Skeletal muscle satellite cell (primary cell): ENCODE results near the gene PTGER2.

Experiments
- H3K27me3 ChIP-seq: 2 replicates; pipeline ENCODE4 v1.7.0; 2013; ENCODE audit warnings: low read length; ENCODE audit not compliant: control insufficient read depth, insufficient read depth
- H3K36me3 ChIP-seq: 2 replicates; pipeline ENCODE4 v1.7.0; 2013; ENCODE audit warnings: mild to moderate bottlenecking, control low read depth, low read length; ENCODE audit not compliant: insufficient read depth
- H3K4me1 ChIP-seq: 2 replicates; pipeline ENCODE4 v1.7.0; 2013; ENCODE audit warnings: low read length; ENCODE audit not compliant: control insufficient read depth, insufficient read depth
- H3K4me2 ChIP-seq: 2 replicates; pipeline ENCODE4 v1.7.0; 2013; ENCODE audit warnings: mild to moderate bottlenecking, low read length
- H3K4me3 ChIP-seq: 2 replicates; pipeline ENCODE4 v1.7.0; 2013; ENCODE audit warnings: low read length
- H3K9ac ChIP-seq: 2 replicates; pipeline ENCODE4 v1.7.0; 2013; ENCODE audit warnings: mild to moderate bottlenecking, low read depth, low read length, moderate library complexity
- H3K9me3 ChIP-seq: replicated peaks from 2 replicates; pipeline ENCODE4 v1.7.0; 2013; ENCODE audit warnings: mild to moderate bottlenecking, control low read depth, low read length

The PTGER2 gene

GRCh38 chr14:52342849-52343596 lies 28.9 kb downstream of the PTGER2 start:
- no peaks in the 10 kb centered on the region for H3K36me3 ChIP-seq
- peak overlapping the region; percentile 2 for H3K4me2 ChIP-seq
- H3K4me3 ChIP-seq, result no peak overlapping the region
- no peak overlapping the region for H3K9ac ChIP-seq
- no peaks in the 10 kb centered on the region for H3K9me3 ChIP-seq
- H3K4me1 ChIP-seq, result peaks cover 29% of the 10 kb centered on the region
- H3K27me3 ChIP-seq, result no peaks in the 10 kb centered on the region

- no peaks in the 10 kb centered on the region for H3K9me3 ChIP-seq
- peaks cover 54% of the 10 kb centered on the region for H3K4me1 ChIP-seq
- H3K36me3 ChIP-seq, result no peaks in the 10 kb centered on the region
- H3K4me3 ChIP-seq, result no peak overlapping the region
- H3K27me3 ChIP-seq, result no peaks in the 10 kb centered on the region
- no peak overlapping the region for H3K4me2 ChIP-seq
- H3K9ac ChIP-seq, result no peak overlapping the region
These were observed 32.7 kb downstream of the PTGER2 start for GRCh38 chr14:52346778-52347177.

- Histone ChIP-seq H3K4me2 (peak overlapping the region; percentile 75), H3K4me1 (peaks cover 56% of the 10 kb centered on the region), H3K9ac (peak overlapping the region; percentile 77), H3K27me3 (no peaks in the 10 kb centered on the region), H3K9me3 (no peaks in the 10 kb centered on the region), H3K36me3 (no peaks in the 10 kb centered on the region), H3K4me3 (no peak overlapping the region)
These were observed 34.2 kb downstream of the PTGER2 start for GRCh38 chr14:52348279-52348678.

- peak overlapping the region; percentile 75 for H3K4me2 ChIP-seq
- H3K4me1 ChIP-seq, result peaks cover 54% of the 10 kb centered on the region
- H3K4me3 ChIP-seq, result peak overlapping the region; percentile 30
- no peaks in the 10 kb centered on the region for H3K36me3 ChIP-seq
- H3K9ac ChIP-seq, result peak overlapping the region; percentile 77
- no peaks in the 10 kb centered on the region for H3K27me3 ChIP-seq
- H3K9me3 ChIP-seq, result no peaks in the 10 kb centered on the region
These were observed 34.7 kb downstream of the PTGER2 start for GRCh38 chr14:52348776-52349175.

- Histone ChIP-seq H3K9ac (no peak overlapping the region), H3K4me3 (no peak overlapping the region), H3K27me3 (no peaks in the 10 kb centered on the region), H3K9me3 (no peaks in the 10 kb centered on the region), H3K36me3 (no peaks in the 10 kb centered on the region), H3K4me1 (peaks cover 64% of the 10 kb centered on the region), H3K4me2 (no peak overlapping the region)
These were observed 35.6 kb downstream of the PTGER2 start for GRCh38 chr14:52349731-52350130.

- H3K4me2 ChIP-seq, result no peak overlapping the region
- H3K4me1 ChIP-seq, result peaks cover 69% of the 10 kb centered on the region
- H3K27me3 ChIP-seq, result no peaks in the 10 kb centered on the region
- no peak overlapping the region for H3K4me3 ChIP-seq
- H3K36me3 ChIP-seq, result no peaks in the 10 kb centered on the region
- H3K9ac ChIP-seq, result no peak overlapping the region
- no peaks in the 10 kb centered on the region for H3K9me3 ChIP-seq
These were observed 36.3 kb downstream of the PTGER2 start for GRCh38 chr14:52350445-52350844.

- peaks cover 79% of the 10 kb centered on the region for H3K4me1 ChIP-seq
- no peaks in the 10 kb centered on the region for H3K36me3 ChIP-seq
- no peaks in the 10 kb centered on the region for H3K9me3 ChIP-seq
- H3K4me3 ChIP-seq, result no peak overlapping the region
- H3K27me3 ChIP-seq, result no peaks in the 10 kb centered on the region
- H3K4me2 ChIP-seq, result peak overlapping the region; percentile 24
- H3K9ac ChIP-seq, result peak overlapping the region; percentile 54
These were observed 37.3 kb downstream of the PTGER2 start for GRCh38 chr14:52351233-52352060.

- H3K4me2 ChIP-seq, result no peak overlapping the region
These were observed 38.0 kb downstream of the PTGER2 start for GRCh38 chr14:52352061-52352491.

GRCh38 chr14:52352569-52352968 lies 38.5 kb downstream of the PTGER2 start:
- Histone ChIP-seq H3K36me3 (no peaks in the 10 kb centered on the region), H3K4me1 (peaks cover 84% of the 10 kb centered on the region), H3K4me3 (no peak overlapping the region), H3K9ac (peak overlapping the region; percentile 54), H3K4me2 (no peak overlapping the region), H3K9me3 (no peaks in the 10 kb centered on the region), H3K27me3 (no peaks in the 10 kb centered on the region)

More at GRCh38 chr14:52352061-52352491, 38.0 kb downstream of the PTGER2 start:
- Histone ChIP-seq H3K9ac (peak overlapping the region; percentile 54), H3K9me3 (no peaks in the 10 kb centered on the region), H3K4me3 (no peak overlapping the region), H3K27me3 (no peaks in the 10 kb centered on the region), H3K36me3 (no peaks in the 10 kb centered on the region), H3K4me1 (peaks cover 84% of the 10 kb centered on the region)

GRCh38 chr14:52354242-52354641 lies 40.1 kb downstream of the PTGER2 start:
- Histone ChIP-seq H3K4me3 (no peak overlapping the region), H3K9ac (peak overlapping the region; percentile 68), H3K36me3 (no peaks in the 10 kb centered on the region), H3K4me1 (peaks cover 68% of the 10 kb centered on the region), H3K9me3 (no peaks in the 10 kb centered on the region), H3K4me2 (peak overlapping the region; percentile 68), H3K27me3 (no peaks in the 10 kb centered on the region)

- Histone ChIP-seq H3K4me1 (peaks cover 60% of the 10 kb centered on the region), H3K9ac (peak overlapping the region; percentile 71), H3K27me3 (no peaks in the 10 kb centered on the region), H3K36me3 (no peaks in the 10 kb centered on the region), H3K4me2 (peak overlapping the region; percentile 68), H3K4me3 (peak overlapping the region; percentile 22), H3K9me3 (no peaks in the 10 kb centered on the region)
These were observed 40.9 kb downstream of the PTGER2 start for GRCh38 chr14:52355016-52355431.
